Activated CD4-positive, alpha-beta T cell treated with anti-CD3 and anti-CD28 coated beads, Interleukin-2, amount 10 ng/mL, durations not matched to agents 24 days and 14 days (primary cell): ENCODE data around the gene CLPTM1. TPM values are rescaled to one million over a fixed set of nuclear protein-coding genes. Genes with fewer than 3 reads are reported as not detected.
"Not testable (repeated sequence)": the region's sequence is repeated elsewhere in the genome, so short reads cannot be mapped to it uniquely, and the experiment has no call there.

ENCODE experiments used
- DNase-seq: peaks from one replicate; pipeline ENCODE4 v3.0.0; 2022
- H3K27ac Mint-ChIP-seq: one replicate; pipeline ENCODE4 v1.8.0; 2022; ENCODE audit warnings: mild to moderate bottlenecking, mixed read lengths
- H3K27me3 Mint-ChIP-seq: one replicate; pipeline ENCODE4 v1.8.0; 2022; ENCODE audit warnings: mixed read lengths
- H3K36me3 Mint-ChIP-seq: one replicate; pipeline ENCODE4 v1.8.0; 2022; ENCODE audit warnings: low read depth, mild to moderate bottlenecking, mixed read lengths
- H3K4me1 Mint-ChIP-seq: one replicate; pipeline ENCODE4 v1.8.0; 2021; ENCODE audit warnings: mixed read lengths
- H3K4me3 Mint-ChIP-seq: one replicate; pipeline ENCODE4 v1.8.0; 2022; ENCODE audit warnings: mild to moderate bottlenecking, moderate library complexity, mixed read lengths
- H3K9me3 Mint-ChIP-seq: one replicate; pipeline ENCODE4 v1.8.0; 2021; ENCODE audit warnings: mixed read lengths
- intact Hi-C: fragments of 100-400 bp; cut with micrococcal nuclease; formaldehyde crosslinking; loops from one replicate; pipeline ENCODE4 v1.15.1; 2023
- total RNA-seq: library from RNA; stranded (reverse); gene quantifications from 2 replicates; pipeline ENCODE4 v1.2.3, GENCODE V29; 2022

Gene CLPTM1
- total RNA-seq, 1 donor from 2014 or later = 71.7 TPM

DNA sequence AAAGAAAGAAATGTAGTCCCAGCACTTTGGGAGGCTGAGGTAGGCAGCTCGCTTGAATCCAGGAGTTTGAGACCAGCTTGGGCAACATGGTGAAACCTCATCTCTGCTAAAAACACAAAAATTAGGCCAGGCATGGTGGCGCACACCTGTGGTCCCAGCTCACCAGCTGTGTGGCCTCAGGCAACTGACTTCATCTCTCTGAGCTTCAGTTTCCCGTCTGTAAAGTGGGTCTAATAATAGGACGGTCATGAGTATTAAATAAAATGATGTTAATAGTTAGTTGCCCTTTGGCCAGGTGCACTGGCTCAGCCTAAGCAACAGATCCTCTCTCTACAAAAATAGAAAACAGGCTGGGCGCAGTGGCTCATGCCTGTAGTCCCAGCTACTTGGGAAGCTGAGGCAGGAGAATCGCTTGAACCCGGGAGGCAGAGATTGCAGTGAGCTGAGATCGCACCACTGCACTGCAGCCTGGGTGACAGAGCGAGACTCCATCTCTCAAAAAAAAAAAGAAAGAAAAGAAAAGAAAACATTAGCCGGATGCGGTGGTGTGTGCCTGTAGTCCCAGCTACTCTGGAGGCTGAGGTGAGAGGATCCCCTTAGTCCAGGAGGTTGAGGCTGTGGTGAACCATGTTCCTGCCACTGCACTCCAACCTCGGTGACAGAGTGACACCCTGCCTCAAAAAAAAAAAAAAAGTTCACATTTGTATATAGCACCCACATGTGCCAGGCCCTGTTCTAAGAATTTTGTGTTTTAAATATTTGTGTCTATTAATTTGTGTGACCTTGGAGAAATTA, 44.1 kb downstream of the CLPTM1 start:
- H3K4me3 Mint-ChIP-seq, intact Hi-C loops: not testable (repeated sequence)
- peaks cover 11% of the 10 kb centered on the region for H3K4me1 Mint-ChIP-seq

GRCh38 chr19:45000665-45001064, 45.5 kb downstream of the CLPTM1 start:
- peak overlapping the region; percentile 80 for H3K27ac Mint-ChIP-seq

More for the DNA sequence above, 44.1 kb downstream of the CLPTM1 start:
- H3K9me3 Mint-ChIP-seq, DNase-seq, H3K27me3 Mint-ChIP-seq: not testable (repeated sequence)
- Mint-ChIP-seq H3K36me3 (peaks cover 15% of the 10 kb centered on the region), H3K27ac (peak overlapping the region; percentile 80)

GRCh38 chr19:45001087-45001739, 46.0 kb downstream of the CLPTM1 start, which contains the start of gene RELB:
RELB (plus strand) TSS chr19:45001464; CDS start chr19:45001580, 116 bp downstream.
- H3K36me3 Mint-ChIP-seq = peaks cover 28% of the 10 kb centered on the region
- H3K4me3 Mint-ChIP-seq = peak within 1 kb of the TSS; percentile 99
- no peaks in the 10 kb centered on the region for H3K27me3 Mint-ChIP-seq
- peak; percentile 100 for DNase-seq
- H3K9me3 Mint-ChIP-seq = no peaks in the 10 kb centered on the region
- H3K27ac Mint-ChIP-seq = peak within 1 kb of the TSS; percentile 100
- intact Hi-C loops = loop anchor here (1.0 to 5.0 kb wide), 2 partner anchors 76 to 177 kb away; partner anchors contain the start of genes BLOC1S3, GEMIN7, TRAPPC6A and ZNF296
- peaks cover 13% of the 10 kb centered on the region for H3K4me1 Mint-ChIP-seq

More at GRCh38 chr19:45000665-45001064, 45.5 kb downstream of the CLPTM1 start:
- not testable (repeated sequence) for H3K27me3 Mint-ChIP-seq, H3K9me3 Mint-ChIP-seq, DNase-seq
- Mint-ChIP-seq H3K4me3 (peak overlapping the region; percentile 67), H3K36me3 (peaks cover 22% of the 10 kb centered on the region), H3K4me1 (peaks cover 11% of the 10 kb centered on the region)
- intact Hi-C loops = loop anchor here (1.0 to 5.0 kb wide), 2 partner anchors 77 to 178 kb away; partner anchors contain the start of genes BLOC1S3, GEMIN7, TRAPPC6A and ZNF296

GRCh38 chr19:45003485-45003884, 48.3 kb downstream of the CLPTM1 start:
- Mint-ChIP-seq H3K4me1 (peaks cover 13% of the 10 kb centered on the region), H3K36me3 (peaks cover 42% of the 10 kb centered on the region), H3K27me3 (no peaks in the 10 kb centered on the region), H3K9me3 (no peaks in the 10 kb centered on the region), H3K27ac (no peak overlapping the region), H3K4me3 (peak overlapping the region; percentile 32)
- intact Hi-C loops = loop anchor here (5.0 kb wide), 1 partner anchor 74 kb away; the partner anchor contains the start of genes GEMIN7 and ZNF296
- DNase-seq = no peak

GRCh38 chr19:45005787-45006186, 50.6 kb downstream of the CLPTM1 start:
- H3K9me3 Mint-ChIP-seq = no peaks in the 10 kb centered on the region
- H3K36me3 Mint-ChIP-seq = peaks cover 53% of the 10 kb centered on the region
- peaks cover 14% of the 10 kb centered on the region for H3K4me1 Mint-ChIP-seq
- no peaks in the 10 kb centered on the region for H3K27me3 Mint-ChIP-seq
- intact Hi-C loops = no loop called here
- H3K4me3 Mint-ChIP-seq = no peak overlapping the region
- H3K27ac Mint-ChIP-seq = no peak overlapping the region
- no peak for DNase-seq

DNA sequence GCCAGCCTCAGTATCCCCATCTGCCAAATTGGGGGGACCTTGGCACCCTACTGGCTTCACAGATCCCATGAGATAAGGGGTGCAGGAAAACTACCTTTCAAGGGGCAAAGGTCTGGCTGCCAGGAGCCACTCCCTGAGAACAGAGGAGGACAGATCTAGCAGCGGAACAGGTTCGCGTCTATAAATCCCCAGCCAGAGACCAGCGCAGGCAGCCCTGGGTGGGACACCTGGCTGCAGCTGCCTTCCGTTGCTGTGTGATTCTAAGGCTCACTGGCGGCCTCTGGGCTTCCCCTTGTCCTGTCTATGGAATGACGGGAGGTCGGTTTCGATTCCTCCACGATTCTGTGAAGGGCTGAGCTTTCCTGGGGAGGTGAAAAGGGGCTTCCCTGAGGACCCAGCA, 53.4 kb downstream of the CLPTM1 start:
- peaks cover 6% of the 10 kb centered on the region for H3K4me1 Mint-ChIP-seq
- intact Hi-C loops = no loop called here
- H3K36me3 Mint-ChIP-seq = peaks cover 50% of the 10 kb centered on the region
- no peak overlapping the region for H3K27ac Mint-ChIP-seq
- no peak for DNase-seq
- no peak overlapping the region for H3K4me3 Mint-ChIP-seq
- H3K9me3 Mint-ChIP-seq = no peaks in the 10 kb centered on the region
- H3K27me3 Mint-ChIP-seq = no peaks in the 10 kb centered on the region

DNA sequence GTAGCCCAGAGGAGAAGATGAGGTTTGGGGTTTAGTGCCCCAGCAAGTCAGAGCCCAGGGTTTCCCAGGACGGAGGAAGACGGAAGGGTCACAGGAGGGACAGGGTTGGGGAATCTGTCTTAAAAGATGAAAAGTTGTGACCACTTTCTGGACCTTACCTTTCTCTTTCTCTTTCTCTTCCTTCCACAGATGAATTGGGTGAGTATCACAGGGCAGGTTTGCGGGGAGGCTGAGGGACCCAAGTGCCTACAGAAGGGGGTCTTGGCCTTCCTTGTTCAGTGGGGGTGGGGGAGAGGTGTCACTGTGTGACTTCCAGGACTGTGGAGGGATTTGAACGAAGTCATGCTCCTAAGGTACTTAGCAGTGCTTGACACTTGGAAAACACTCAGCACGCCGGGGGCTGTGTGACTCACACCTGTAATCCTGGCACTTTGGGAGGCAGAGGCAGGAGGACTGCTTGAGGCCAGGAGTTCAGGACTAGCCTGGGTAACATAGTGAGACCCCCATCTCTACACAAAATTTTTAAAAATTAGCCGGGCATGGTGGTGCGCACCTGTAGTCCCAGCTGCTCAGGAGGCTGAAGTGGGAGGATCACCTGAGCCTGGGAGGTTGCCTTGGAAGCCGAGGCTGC, 54.6 kb downstream of the CLPTM1 start:
- no peak for DNase-seq
- peaks cover 6% of the 10 kb centered on the region for H3K4me1 Mint-ChIP-seq
- H3K9me3 Mint-ChIP-seq = no peaks in the 10 kb centered on the region
- H3K36me3 Mint-ChIP-seq = peaks cover 56% of the 10 kb centered on the region
- intact Hi-C loops = no loop called here
- peak overlapping the region; percentile 20 for H3K27ac Mint-ChIP-seq
- H3K27me3 Mint-ChIP-seq = no peaks in the 10 kb centered on the region
- no peak overlapping the region for H3K4me3 Mint-ChIP-seq

DNA sequence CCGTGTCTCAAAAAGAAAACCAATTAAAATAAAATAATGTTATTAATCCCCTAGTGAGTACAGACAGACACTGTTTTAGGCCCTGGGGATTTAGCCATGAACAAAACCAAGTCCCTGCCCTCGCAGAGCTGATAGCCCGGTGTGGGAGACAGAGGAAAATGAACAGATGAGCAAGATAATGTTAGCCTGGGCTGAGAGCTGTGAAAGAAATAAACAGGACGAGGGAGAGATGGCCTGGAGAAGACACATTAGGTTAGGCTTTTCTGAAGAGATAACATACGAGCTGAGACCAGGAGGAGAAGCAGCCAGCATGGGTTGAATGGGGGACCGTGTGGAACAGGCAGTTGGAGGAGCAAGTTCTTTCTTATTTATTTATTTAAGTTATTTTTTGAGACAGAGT, 55.1 kb downstream of the CLPTM1 start:
- Mint-ChIP-seq H3K27me3 (no peaks in the 10 kb centered on the region), H3K9me3 (no peaks in the 10 kb centered on the region), H3K4me3 (no peak overlapping the region), H3K27ac (no peak overlapping the region), H3K36me3 (peaks cover 56% of the 10 kb centered on the region), H3K4me1 (peaks cover 6% of the 10 kb centered on the region)
- DNase-seq = no peak
- intact Hi-C loops = no loop called here

DNA sequence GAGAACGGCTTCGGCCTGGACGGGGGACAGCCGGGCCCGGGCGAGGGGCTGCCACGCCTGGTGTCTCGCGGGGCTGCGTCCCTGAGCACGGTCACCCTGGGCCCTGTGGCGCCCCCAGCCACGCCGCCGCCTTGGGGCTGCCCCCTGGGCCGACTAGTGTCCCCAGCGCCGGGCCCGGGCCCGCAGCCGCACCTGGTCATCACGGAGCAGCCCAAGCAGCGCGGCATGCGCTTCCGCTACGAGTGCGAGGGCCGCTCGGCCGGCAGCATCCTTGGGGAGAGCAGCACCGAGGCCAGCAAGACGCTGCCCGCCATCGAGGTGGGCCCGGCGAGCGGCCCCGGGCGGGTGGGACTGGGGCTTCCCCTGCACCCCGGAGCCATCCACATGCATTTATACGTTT, 56.8 kb downstream of the CLPTM1 start:
- Mint-ChIP-seq H3K36me3 (peaks cover 51% of the 10 kb centered on the region), H3K27me3 (no peaks in the 10 kb centered on the region), H3K27ac (no peak overlapping the region), H3K9me3 (no peaks in the 10 kb centered on the region), H3K4me1 (peaks cover 12% of the 10 kb centered on the region), H3K4me3 (no peak overlapping the region)
- no peak for DNase-seq
- intact Hi-C loops = no loop called here

DNA sequence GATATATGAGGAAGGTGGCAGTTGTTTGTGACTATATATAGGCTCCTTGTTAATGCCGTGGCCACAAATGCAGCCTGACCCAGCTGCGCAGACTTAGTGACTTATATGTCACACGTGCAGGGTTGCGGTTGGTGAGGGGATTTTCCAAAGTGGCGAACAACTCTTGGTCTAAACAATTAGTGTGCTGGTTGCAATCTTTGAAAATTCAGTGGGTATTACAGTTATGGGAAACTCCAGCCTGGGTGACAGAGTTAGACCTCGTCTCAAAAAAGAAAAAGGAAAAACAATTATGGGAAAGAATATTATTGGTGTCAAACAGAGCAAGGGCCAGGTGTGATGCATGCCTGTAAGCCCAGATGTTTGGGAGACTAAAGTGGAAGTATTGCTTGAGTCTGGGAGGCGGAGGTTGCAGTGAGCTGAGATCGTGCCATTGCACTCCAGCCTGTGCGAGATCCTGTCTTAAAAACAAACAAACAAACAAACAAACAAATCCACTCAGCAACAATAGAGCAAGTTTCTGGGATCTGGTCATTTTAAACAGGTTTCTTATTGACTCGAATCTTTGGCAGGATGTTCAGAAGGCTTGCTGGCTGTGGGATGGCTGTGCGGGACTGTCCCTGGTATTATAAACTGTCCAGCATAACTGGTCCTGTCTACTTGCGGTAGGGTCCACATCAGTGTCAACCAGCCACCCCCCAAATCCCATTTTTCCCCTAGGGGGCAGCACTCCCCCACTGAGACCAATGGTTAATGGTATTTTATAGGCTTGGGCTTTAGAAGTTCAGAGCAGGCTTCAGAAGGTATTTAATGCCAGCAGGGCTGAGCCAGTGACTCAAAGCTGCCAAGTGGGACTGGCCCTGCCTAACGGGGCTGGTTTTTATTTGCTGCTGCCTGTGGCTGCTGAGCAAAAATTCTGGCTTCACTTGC, 61.5 kb downstream of the CLPTM1 start:
- Mint-ChIP-seq H3K9me3 (no peaks in the 10 kb centered on the region), H3K36me3 (peaks cover 49% of the 10 kb centered on the region), H3K4me1 (peaks cover 9% of the 10 kb centered on the region), H3K27ac (peak overlapping the region; percentile 83), H3K4me3 (peak overlapping the region; percentile 35), H3K27me3 (no peaks in the 10 kb centered on the region)
- peak; percentile 89 for DNase-seq
- intact Hi-C loops = no loop called here

GRCh38 chr19:45019187-45019586, 64.0 kb downstream of the CLPTM1 start:
- intact Hi-C loops = no loop called here
- no peak overlapping the region for H3K27ac Mint-ChIP-seq
- H3K4me1 Mint-ChIP-seq = peaks cover 9% of the 10 kb centered on the region
- H3K9me3 Mint-ChIP-seq = no peaks in the 10 kb centered on the region
- no peak overlapping the region for H3K4me3 Mint-ChIP-seq
- peaks cover 39% of the 10 kb centered on the region for H3K36me3 Mint-ChIP-seq
- H3K27me3 Mint-ChIP-seq = no peaks in the 10 kb centered on the region
- no peak for DNase-seq

DNA sequence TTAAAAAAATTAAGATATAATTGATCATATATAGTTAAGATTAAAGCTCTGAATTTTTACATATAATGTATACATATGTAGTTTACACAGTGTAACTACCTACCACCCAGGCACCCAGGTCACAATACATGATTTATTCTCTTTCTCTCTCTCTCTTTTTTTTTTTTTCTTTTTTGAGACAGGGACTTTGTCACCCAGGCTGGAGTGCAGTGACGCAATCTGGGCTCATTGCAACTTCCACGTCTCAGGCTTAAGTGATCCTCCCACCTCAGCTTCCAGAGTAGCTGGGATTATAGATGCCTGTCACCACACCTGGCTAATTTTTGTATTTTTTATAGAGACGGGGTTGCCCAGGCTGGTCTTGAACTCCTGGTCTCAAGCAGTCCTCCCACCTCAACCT, 64.9 kb downstream of the CLPTM1 start:
- H3K36me3 Mint-ChIP-seq = peaks cover 34% of the 10 kb centered on the region
- no peak for DNase-seq
- H3K27ac Mint-ChIP-seq = no peak overlapping the region
- intact Hi-C loops = no loop called here
- H3K4me1 Mint-ChIP-seq = peaks cover 9% of the 10 kb centered on the region
- H3K4me3 Mint-ChIP-seq = no peak overlapping the region
- no peaks in the 10 kb centered on the region for H3K9me3 Mint-ChIP-seq
- H3K27me3 Mint-ChIP-seq = no peaks in the 10 kb centered on the region

- Mint-ChIP-seq H3K4me1 (peaks cover 1% of the 10 kb centered on the region), H3K4me3 (no peak overlapping the region), H3K36me3 (peaks cover 40% of the 10 kb centered on the region), H3K9me3 (no peaks in the 10 kb centered on the region), H3K27me3 (no peaks in the 10 kb centered on the region), H3K27ac (no peak overlapping the region)
- DNase-seq = no peak
- intact Hi-C loops = no loop called here
Measured at GRCh38 chr19:45021971-45022370, 66.8 kb downstream of the CLPTM1 start.
